ENCODE measurements around the gene FBXL17. TPM values are rescaled to one million over a fixed set of nuclear protein-coding genes. Genes with fewer than 3 reads are reported as not detected.
A peak's percentile ranks its signal among the peaks of the same experiment; 100 is the strongest.

The FBXL17 gene
- total RNA-seq, 1 experiment from 2014 or later, result 7.8 TPM

DNA sequence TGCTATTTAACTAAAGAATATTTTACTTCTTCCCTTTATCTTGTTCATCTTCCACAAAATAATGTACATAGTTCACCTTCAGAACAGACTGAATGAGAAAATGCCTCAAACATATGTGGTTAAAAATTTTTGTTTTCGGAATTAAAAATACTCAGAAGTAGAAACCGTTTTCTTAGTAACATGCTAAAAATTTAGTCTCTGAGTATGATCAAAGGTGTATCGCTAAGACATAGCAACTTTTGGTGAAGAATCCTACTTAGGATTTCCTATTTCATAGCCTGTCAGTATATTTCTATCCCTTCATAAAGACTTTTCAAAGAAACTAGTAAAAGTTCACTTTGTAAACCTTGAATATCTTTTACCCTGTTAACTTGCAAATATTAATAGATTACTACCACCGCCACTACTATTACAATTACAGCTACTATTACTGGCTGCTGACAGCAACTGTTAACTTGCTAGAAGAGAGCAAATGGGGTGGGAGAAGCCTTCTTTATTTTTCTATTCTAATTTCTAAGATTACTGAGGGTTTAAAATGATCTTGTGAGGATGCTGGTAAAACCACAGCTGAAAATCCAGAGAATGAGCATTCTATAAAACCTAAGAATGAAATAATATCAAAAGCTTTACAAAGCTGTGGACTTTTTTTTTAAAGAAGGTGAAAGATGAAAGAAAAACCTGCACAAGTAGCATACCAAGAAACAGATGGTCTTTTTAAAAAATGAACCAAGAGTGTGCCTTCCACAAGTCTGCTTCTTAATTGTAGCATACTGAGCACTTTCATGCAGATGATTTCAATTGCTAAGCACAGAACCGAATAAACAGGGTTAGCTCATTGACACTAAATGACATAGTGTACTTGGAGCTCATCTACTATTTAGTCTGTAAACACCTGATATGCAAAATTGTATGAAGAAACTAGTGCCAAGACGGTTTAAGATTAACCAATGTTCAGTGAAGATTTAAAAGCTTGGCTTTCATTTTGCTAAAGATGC is 464.9 kb downstream of the FBXL17 start:
- DNase-seq (ENCODE audit: low read depth), result no peak

GRCh38 chr5:107915176-107915812 is 466.6 kb downstream of the FBXL17 start:
- DNase-seq (ENCODE audit: low read depth), result no peak

GRCh38 chr5:107913494-107913893 is 468.4 kb downstream of the FBXL17 start:
- no peak for DNase-seq (ENCODE audit: low read depth)

DNA sequence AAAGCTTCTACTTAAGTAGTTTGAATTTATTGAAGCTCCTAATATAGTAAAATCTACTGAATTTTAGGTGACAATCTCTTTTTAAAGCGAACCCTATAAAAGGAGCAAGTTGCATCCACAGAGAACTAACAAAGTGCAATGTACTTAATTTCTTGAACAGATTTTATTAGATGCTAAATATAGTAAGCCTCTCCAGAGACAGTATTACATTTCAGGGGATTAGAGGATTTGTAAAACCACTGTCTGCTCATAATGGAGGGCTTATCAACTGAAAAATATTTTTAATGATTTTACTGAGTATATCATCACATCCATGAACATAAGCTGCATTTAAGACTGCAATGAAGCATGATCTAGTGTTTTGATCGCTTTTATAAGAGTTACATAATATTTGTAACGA is 481.2 kb downstream of the FBXL17 start:
- DNase-seq (ENCODE audit: low read depth), result no peak

DNA sequence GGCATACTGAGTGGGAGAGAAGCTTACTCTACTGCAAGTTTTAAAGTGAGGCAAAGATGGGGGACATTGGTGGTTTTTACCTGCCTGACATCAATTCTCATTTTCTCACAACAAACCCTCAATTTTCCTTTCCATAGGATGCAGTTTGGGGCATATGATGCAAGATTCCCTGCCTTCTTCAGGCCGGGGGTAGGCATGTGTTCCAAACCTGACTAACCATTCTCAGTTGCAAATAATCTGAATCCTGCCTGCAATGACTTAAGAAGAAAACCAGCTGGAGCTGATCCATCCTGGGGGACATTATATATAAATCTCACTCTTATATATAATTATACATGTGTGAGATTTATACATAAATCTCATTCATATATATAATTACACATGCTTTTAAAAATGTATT is 487.5 kb downstream of the FBXL17 start:
- DNase-seq (ENCODE audit: low read depth), result peak; percentile 13

DNA sequence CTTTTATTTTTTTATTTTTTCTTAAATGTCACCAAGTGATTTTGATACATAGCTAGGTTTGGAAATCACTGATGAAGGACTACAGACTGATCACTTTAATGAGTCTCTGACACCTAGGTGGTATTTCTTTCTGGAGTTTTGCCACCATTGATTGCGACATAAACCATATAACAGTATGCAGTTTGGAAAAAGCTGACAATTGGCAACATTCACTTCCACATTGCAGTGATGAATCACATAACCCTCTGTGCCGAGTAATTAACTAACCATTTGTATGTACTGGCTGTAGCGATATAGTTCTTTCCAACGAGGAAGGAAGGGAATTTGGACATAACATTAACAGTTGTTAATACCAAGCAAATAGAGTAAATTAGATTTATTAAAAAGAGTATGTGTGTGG is 488.3 kb downstream of the FBXL17 start:
- peak; percentile 63 for DNase-seq (ENCODE audit: low read depth)

- no peak for DNase-seq (ENCODE audit: low read depth)
Measured at GRCh38 chr5:107889387-107889786, 492.5 kb downstream of the FBXL17 start.

- no peak for DNase-seq (ENCODE audit: low read depth)
Measured at GRCh38 chr5:107888541-107888940, 493.4 kb downstream of the FBXL17 start.

- DNase-seq (ENCODE audit: low read depth), result no peak
Measured at GRCh38 chr5:107887166-107887943, 494.5 kb downstream of the FBXL17 start.

DNA sequence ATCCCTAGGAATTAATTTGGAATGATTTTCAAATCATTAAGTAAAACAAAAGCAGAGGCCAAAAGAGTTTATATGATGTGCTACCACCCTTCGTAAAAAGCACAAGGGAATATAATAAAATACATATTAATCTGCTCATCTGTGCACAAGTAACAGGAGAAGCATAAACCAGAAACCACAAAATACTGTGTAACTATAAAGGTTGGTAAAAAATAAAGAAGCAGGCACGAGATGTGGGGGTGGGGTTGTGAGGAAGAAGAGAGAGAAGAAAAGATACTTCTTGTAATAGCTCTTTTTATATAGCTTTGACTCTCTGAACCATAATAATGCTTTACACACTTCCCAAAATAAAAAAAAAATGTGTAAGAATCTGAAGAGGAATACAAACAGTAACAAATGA is 496.3 kb downstream of the FBXL17 start:
- DNase-seq (ENCODE audit: low read depth), result no peak

- no peak for DNase-seq (ENCODE audit: low read depth)
Measured at GRCh38 chr5:107884871-107885270, 497.0 kb downstream of the FBXL17 start.

GRCh38 chr5:107878661-107879060 is 503.2 kb downstream of the FBXL17 start:
- DNase-seq (ENCODE audit: low read depth), result no peak

- no peak for DNase-seq (ENCODE audit: low read depth)
Measured at GRCh38 chr5:107876906-107877305, 505.0 kb downstream of the FBXL17 start.

GRCh38 chr5:107876261-107876660 is 505.6 kb downstream of the FBXL17 start:
- DNase-seq (ENCODE audit: low read depth), result no peak

DNA sequence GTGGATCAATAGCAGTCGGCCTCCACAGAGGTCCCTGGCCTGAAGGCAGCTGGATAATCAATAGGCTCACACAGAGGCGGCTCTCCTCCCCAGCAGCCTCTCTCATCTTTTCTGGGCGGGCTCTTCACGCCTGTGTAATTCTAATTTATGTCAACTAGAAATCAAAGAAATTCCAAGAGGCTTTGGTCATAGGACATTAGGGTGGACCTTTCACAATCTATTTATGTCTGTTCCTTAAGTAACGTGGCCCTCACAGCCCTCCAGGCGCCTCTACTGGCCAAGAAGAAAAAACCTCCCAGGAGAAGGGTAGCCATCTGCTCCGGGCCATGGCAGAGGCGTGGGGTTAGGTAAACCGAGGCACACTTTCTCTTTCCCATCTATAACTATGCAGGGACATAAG is 506.1 kb downstream of the FBXL17 start:
- peak; percentile 48 for DNase-seq (ENCODE audit: low read depth)

DNA sequence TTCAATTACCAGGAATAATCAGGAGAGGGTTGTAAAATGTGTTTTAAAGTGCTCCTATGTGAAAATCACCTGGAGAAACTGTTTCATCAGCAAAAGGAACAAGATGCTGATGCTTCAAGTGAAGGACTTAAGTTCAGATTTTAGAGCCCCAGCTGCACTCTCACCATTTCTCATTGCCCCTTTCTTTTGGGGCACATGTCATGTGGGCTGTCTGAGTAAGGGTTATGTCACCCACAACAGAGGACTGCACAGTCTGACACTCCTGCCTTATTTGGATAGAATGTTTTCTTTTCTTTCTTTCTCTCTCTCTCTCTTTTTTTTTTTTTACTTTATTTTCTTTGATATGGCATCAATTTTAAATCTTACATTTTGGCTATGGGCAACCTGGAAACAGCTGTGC is 507.1 kb downstream of the FBXL17 start:
- peak; percentile 52 for DNase-seq (ENCODE audit: low read depth)

- DNase-seq (ENCODE audit: low read depth), result no peak
Measured at GRCh38 chr5:107873877-107874276, 508.0 kb downstream of the FBXL17 start.

DNA sequence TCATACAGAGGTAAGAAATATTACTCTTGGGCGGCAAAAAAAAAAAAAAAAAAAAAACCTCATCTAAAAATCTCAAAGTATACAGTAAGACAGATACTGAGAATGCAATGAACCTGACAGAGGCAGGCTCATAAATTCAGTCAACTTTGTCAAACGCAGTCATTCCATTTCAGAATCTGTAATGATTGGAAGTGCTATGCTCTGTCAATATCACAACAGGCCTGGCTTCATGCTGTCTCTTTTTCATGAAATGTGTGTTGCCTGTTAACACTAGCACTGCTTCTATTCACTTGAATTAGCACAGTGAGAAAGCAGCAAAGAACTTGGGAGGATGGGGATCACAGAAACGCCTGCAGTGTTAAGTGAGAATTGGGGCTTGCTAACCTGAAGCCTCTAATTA is 510.9 kb downstream of the FBXL17 start:
- DNase-seq (ENCODE audit: low read depth), result no peak

DNA sequence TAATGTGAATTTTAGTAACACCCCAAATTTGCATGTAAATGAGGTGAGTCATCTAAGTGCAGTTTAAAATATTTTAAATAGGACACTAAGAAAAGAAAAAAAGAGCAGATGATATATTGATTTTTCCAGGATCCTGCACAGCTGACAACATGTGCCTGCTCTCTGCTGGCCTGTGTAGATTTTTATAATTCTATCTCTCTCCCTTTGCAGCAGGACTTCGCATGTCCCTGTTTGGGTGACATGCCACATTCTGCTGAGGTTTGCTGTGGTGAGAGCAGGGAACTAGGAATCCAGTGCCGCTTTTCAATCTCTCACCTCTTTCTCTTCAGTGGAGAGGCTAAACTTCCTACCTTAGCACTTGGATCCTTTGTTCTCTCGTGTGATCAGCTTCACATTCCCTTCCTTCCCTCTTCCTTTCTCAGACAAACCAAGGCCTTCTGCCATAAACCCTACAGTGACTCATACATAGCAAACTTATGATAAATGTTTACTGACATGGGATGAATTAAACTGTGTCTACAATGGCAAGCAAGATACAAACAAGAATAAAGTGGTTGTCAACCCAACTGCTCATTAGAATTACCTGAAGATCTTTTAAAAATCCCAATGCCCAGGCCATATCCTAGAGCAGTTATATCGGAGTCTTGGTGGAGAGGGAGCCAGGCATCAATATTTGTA is 512.3 kb downstream of the FBXL17 start:
- DNase-seq (ENCODE audit: low read depth), result peak; percentile 70

GRCh38 chr5:107868650-107869409 is 513.1 kb downstream of the FBXL17 start:
- no peak for DNase-seq (ENCODE audit: low read depth)

- DNase-seq (ENCODE audit: low read depth), result no peak
Measured at GRCh38 chr5:107867266-107867665, 514.6 kb downstream of the FBXL17 start.
